WTC11 (cell line): ENCODE measurements around the gene SAMSN1. TPM values are rescaled to one million over a fixed set of nuclear protein-coding genes. Genes with fewer than 3 reads are reported as not detected.

Experiments
- ATAC-seq: fragments of 200-7000 bp; cut with Tn5 transposase; 2 replicates; pipeline ENCODE4 v1.10.0; 2021; ENCODE audit warnings: mild to moderate bottlenecking, moderate library complexity
- CTCF ChIA-PET: fragments of 300-600 bp; sonication (Branson Sonifier 250); formaldehyde crosslinking; loops from one replicate; lab custom pipeline; 2021; ENCODE audit warnings: antibody characterized with exemption; lab: Charles Lee
- POLR2A ChIA-PET: fragments of 350-600 bp; sonication (Branson Sonifier 250); formaldehyde crosslinking; loops from one replicate; lab custom pipeline; 2021; ENCODE audit warnings: antibody characterized with exemption; lab: Charles Lee
- DNase-seq: peaks from one replicate; pipeline ENCODE4 v3.0.0; 2021; ENCODE audit warnings: low spot score
- H3K27ac Mint-ChIP-seq: 2 replicates; pipeline ENCODE4 v1.8.0; 2021; ENCODE audit warnings: mixed read lengths
- H3K27me3 Mint-ChIP-seq: 2 replicates; pipeline ENCODE4 v1.8.0; 2021; ENCODE audit warnings: low read depth, mild to moderate bottlenecking, moderate library complexity, mixed read lengths
- H3K36me3 Mint-ChIP-seq: 2 replicates; pipeline ENCODE4 v1.8.0; 2021; ENCODE audit warnings: mixed read lengths
- H3K4me1 Mint-ChIP-seq: 2 replicates; pipeline ENCODE4 v1.8.0; 2022; ENCODE audit warnings: mixed read lengths
- H3K4me3 Mint-ChIP-seq: 2 replicates; pipeline ENCODE4 v1.8.0; 2021; ENCODE audit warnings: mild to moderate bottlenecking, moderate library complexity, mixed read lengths
- H3K9me3 Mint-ChIP-seq: 2 replicates; pipeline ENCODE4 v1.8.0; 2021; ENCODE audit warnings: mixed read lengths
- CREB1 ChIP-seq: sonication (generic); formaldehyde crosslinking; IDR thresholded peaks from 2 replicates; pipeline ENCODE4 v1.8.0; 2023; ENCODE audit warnings: mild to moderate bottlenecking, missing genetic modification reagents
- ELF4 ChIP-seq: sonication (generic); formaldehyde crosslinking; IDR thresholded peaks from 2 replicates; pipeline ENCODE4 v1.8.1; 2022; ENCODE audit warnings: low read depth, mild to moderate bottlenecking, moderate library complexity, missing genetic modification reagents
- EMX1 ChIP-seq: fragments of 250-450 bp; sonication (Bioruptor Pico); IDR thresholded peaks from 2 replicates; pipeline ENCODE4 v1.8.0; 2021; ENCODE audit warnings: mild to moderate bottlenecking
- IRF2 ChIP-seq: sonication (generic); formaldehyde crosslinking; IDR thresholded peaks from 2 replicates; pipeline ENCODE4 v1.8.0; 2022; ENCODE audit warnings: low read depth, missing genetic modification reagents, borderline replicate concordance
- JAZF1 ChIP-seq: fragments of 250-450 bp; sonication (Bioruptor Pico); IDR thresholded peaks from 2 replicates; pipeline ENCODE4 v1.9.0; 2021; ENCODE audit warnings: moderate library complexity, mild to moderate bottlenecking, inconsistent platforms
- MYBL2 ChIP-seq: sonication (generic); formaldehyde crosslinking; IDR thresholded peaks from 2 replicates; pipeline ENCODE4 v1.8.1; 2023; ENCODE audit warnings: mild to moderate bottlenecking, moderate library complexity, missing genetic modification reagents
- NFYB ChIP-seq: sonication (generic); formaldehyde crosslinking; conservative IDR thresholded peaks from 2 replicates; pipeline ENCODE4 v1.8.0; 2022; ENCODE audit warnings: low read depth, missing genetic modification reagents
- NR3C1 ChIP-seq: sonication (generic); formaldehyde crosslinking; conservative IDR thresholded peaks from 2 replicates; pipeline ENCODE4 v1.8.1; 2023; ENCODE audit warnings: low read depth, mild to moderate bottlenecking, missing genetic modification reagents
- PRRX2 ChIP-seq: fragments of 250-450 bp; sonication (Bioruptor Pico); IDR thresholded peaks from 2 replicates; pipeline ENCODE4 v1.8.0; 2021; ENCODE audit warnings: mild to moderate bottlenecking
- TP53 ChIP-seq: sonication (generic); formaldehyde crosslinking; IDR thresholded peaks from 2 replicates; pipeline ENCODE4 v1.8.1; 2023; ENCODE audit warnings: mild to moderate bottlenecking, missing genetic modification reagents
- total RNA-seq: library from RNA; stranded (reverse); gene quantifications from 3 replicates; pipeline ENCODE4 v1.2.3, GENCODE V29; 2021
- TF ChIP-seq, protein P1 (sequence below): fragments of 250-450 bp; sonication (Bioruptor Pico); IDR thresholded peaks from 2 replicates; pipeline ENCODE4 v1.8.0; 2021; ENCODE audit warnings: mild to moderate bottlenecking
- TF ChIP-seq, protein P2 (sequence below): sonication (generic); formaldehyde crosslinking; conservative IDR thresholded peaks from 2 replicates; pipeline ENCODE4 v1.8.1; 2023; ENCODE audit warnings: mild to moderate bottlenecking, low read depth, missing genetic modification reagents, moderate library complexity
- TF ChIP-seq, protein P3 (sequence below): fragments of 200-600 bp; IDR thresholded peaks from 2 replicates; pipeline ENCODE4 v1.8.0; 2022; ENCODE audit warnings: antibody characterized with exemption
- TF ChIP-seq, protein P4 (sequence below): fragments of 250-450 bp; sonication (Bioruptor Pico); IDR thresholded peaks from 2 replicates; pipeline ENCODE4 v2.1.2; 2022; ENCODE audit warnings: mild to moderate bottlenecking, moderate library complexity
- TF ChIP-seq, protein P5 (sequence below): sonication (generic); formaldehyde crosslinking; IDR thresholded peaks from 2 replicates; pipeline ENCODE4 v1.8.1; 2022; ENCODE audit warnings: mild to moderate bottlenecking, moderate library complexity, missing genetic modification reagents
- TF ChIP-seq, protein P6 (sequence below): sonication (generic); formaldehyde crosslinking; IDR thresholded peaks from 2 replicates; pipeline ENCODE4 v1.8.0; 2022; ENCODE audit warnings: mild to moderate bottlenecking, missing genetic modification reagents
- TF ChIP-seq, protein P7 (sequence below): sonication (generic); formaldehyde crosslinking; IDR thresholded peaks from 2 replicates; pipeline ENCODE4 v1.8.0; 2022; ENCODE audit warnings: mild to moderate bottlenecking, missing genetic modification reagents

SAMSN1 gene
- total RNA-seq, 1 experiment from 2014 or later, result 1.2 TPM

DNA sequence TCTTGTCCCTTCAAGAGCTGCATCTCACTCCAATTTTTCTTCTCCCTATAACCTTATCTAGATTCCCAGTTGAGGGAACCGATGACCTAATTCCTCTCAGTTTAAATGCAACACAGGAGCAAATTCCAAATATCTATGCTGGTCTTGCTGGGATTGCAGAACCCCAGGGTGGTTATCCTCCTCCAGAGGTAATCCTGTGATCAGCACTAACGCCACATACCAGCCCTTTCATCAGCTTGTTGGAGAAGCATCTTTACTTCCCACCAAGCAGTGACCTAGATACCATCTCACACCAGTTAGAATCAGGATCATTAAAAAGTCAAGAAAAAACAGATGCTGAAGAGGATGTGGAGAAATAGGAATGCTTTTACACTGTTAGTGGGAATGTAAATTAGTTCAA lies 52.4 kb downstream of the SAMSN1 start (continued):
- TF ChIP-seq, protein P1, sequence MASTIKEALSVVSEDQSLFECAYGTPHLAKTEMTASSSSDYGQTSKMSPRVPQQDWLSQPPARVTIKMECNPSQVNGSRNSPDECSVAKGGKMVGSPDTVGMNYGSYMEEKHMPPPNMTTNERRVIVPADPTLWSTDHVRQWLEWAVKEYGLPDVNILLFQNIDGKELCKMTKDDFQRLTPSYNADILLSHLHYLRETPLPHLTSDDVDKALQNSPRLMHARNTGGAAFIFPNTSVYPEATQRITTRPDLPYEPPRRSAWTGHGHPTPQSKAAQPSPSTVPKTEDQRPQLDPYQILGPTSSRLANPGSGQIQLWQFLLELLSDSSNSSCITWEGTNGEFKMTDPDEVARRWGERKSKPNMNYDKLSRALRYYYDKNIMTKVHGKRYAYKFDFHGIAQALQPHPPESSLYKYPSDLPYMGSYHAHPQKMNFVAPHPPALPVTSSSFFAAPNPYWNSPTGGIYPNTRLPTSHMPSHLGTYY (CRISPR knock-in tag), result no peak
- TF ChIP-seq, protein P2, sequence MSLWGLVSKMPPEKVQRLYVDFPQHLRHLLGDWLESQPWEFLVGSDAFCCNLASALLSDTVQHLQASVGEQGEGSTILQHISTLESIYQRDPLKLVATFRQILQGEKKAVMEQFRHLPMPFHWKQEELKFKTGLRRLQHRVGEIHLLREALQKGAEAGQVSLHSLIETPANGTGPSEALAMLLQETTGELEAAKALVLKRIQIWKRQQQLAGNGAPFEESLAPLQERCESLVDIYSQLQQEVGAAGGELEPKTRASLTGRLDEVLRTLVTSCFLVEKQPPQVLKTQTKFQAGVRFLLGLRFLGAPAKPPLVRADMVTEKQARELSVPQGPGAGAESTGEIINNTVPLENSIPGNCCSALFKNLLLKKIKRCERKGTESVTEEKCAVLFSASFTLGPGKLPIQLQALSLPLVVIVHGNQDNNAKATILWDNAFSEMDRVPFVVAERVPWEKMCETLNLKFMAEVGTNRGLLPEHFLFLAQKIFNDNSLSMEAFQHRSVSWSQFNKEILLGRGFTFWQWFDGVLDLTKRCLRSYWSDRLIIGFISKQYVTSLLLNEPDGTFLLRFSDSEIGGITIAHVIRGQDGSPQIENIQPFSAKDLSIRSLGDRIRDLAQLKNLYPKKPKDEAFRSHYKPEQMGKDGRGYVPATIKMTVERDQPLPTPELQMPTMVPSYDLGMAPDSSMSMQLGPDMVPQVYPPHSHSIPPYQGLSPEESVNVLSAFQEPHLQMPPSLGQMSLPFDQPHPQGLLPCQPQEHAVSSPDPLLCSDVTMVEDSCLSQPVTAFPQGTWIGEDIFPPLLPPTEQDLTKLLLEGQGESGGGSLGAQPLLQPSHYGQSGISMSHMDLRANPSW (CRISPR knock-in tag), result no peak
- TF ChIP-seq CREB1 (no peak), NFYB (CRISPR knock-in tag) (no peak)
- TF ChIP-seq, protein P3, sequence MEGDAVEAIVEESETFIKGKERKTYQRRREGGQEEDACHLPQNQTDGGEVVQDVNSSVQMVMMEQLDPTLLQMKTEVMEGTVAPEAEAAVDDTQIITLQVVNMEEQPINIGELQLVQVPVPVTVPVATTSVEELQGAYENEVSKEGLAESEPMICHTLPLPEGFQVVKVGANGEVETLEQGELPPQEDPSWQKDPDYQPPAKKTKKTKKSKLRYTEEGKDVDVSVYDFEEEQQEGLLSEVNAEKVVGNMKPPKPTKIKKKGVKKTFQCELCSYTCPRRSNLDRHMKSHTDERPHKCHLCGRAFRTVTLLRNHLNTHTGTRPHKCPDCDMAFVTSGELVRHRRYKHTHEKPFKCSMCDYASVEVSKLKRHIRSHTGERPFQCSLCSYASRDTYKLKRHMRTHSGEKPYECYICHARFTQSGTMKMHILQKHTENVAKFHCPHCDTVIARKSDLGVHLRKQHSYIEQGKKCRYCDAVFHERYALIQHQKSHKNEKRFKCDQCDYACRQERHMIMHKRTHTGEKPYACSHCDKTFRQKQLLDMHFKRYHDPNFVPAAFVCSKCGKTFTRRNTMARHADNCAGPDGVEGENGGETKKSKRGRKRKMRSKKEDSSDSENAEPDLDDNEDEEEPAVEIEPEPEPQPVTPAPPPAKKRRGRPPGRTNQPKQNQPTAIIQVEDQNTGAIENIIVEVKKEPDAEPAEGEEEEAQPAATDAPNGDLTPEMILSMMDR, result no peak
- TF ChIP-seq, protein P4, sequence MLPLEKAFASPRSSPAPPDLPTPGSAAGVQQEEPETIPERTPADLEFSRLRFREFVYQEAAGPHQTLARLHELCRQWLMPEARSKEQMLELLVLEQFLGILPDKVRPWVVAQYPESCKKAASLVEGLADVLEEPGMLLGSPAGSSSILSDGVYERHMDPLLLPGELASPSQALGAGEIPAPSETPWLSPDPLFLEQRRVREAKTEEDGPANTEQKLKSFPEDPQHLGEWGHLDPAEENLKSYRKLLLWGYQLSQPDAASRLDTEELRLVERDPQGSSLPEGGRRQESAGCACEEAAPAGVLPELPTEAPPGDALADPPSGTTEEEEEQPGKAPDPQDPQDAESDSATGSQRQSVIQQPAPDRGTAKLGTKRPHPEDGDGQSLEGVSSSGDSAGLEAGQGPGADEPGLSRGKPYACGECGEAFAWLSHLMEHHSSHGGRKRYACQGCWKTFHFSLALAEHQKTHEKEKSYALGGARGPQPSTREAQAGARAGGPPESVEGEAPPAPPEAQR, result no peak

DNA sequence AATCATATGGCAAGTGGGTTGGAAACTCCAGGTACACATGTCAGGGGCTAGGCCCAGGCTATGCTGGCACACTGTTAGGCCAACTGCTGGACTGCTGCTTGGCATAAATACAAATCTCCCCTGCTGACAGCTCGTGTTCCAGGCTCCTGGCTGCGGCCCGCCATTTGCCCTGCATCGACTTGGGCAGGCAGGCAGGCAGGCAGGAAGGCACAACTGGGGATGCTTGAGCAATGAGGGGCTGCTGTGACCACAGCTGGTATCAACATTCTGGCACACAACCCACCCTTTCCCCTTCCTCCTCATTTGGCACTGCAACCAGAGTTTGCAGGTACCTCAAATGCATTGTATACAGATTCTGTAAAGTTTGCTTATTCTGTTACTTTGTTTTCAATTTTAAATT lies 53.2 kb downstream of the SAMSN1 start:
- Mint-ChIP-seq H3K4me1 (peaks cover 2% of the 10 kb centered on the region; the same call in 1 of the 2 replicates), H3K9me3 (peaks cover 7% of the 10 kb centered on the region), H3K4me3 (no peak overlapping the region), H3K36me3 (0 out of 2 replicates have a peak, but pooled peaks cover 3% of the 10 kb centered on the region), H3K27me3 (no peaks in the 10 kb centered on the region), H3K27ac (no peak overlapping the region)
- CTCF ChIA-PET, result no interaction called here
- DNase-seq (peak; percentile 9), ATAC-seq (no peak)
- TF ChIP-seq, protein P5, sequence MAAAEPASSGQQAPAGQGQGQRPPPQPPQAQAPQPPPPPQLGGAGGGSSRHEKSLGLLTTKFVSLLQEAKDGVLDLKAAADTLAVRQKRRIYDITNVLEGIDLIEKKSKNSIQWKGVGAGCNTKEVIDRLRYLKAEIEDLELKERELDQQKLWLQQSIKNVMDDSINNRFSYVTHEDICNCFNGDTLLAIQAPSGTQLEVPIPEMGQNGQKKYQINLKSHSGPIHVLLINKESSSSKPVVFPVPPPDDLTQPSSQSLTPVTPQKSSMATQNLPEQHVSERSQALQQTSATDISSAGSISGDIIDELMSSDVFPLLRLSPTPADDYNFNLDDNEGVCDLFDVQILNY (CRISPR knock-in tag), result no peak
- TF ChIP-seq TP53 (CRISPR knock-in tag) (no peak), ELF4 (CRISPR knock-in tag) (no peak), EMX1 (no peak), MYBL2 (no peak), NR3C1 (CRISPR knock-in tag) (no peak), PRRX2 (CRISPR knock-in tag) (no peak), JAZF1 (no peak), IRF2 (CRISPR knock-in tag) (no peak)
- TF ChIP-seq, protein P6, sequence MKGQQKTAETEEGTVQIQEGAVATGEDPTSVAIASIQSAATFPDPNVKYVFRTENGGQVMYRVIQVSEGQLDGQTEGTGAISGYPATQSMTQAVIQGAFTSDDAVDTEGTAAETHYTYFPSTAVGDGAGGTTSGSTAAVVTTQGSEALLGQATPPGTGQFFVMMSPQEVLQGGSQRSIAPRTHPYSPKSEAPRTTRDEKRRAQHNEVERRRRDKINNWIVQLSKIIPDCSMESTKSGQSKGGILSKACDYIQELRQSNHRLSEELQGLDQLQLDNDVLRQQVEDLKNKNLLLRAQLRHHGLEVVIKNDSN (CRISPR knock-in tag), result no peak
- TF ChIP-seq, protein P3, result no peak
- TF ChIP-seq, protein P7, sequence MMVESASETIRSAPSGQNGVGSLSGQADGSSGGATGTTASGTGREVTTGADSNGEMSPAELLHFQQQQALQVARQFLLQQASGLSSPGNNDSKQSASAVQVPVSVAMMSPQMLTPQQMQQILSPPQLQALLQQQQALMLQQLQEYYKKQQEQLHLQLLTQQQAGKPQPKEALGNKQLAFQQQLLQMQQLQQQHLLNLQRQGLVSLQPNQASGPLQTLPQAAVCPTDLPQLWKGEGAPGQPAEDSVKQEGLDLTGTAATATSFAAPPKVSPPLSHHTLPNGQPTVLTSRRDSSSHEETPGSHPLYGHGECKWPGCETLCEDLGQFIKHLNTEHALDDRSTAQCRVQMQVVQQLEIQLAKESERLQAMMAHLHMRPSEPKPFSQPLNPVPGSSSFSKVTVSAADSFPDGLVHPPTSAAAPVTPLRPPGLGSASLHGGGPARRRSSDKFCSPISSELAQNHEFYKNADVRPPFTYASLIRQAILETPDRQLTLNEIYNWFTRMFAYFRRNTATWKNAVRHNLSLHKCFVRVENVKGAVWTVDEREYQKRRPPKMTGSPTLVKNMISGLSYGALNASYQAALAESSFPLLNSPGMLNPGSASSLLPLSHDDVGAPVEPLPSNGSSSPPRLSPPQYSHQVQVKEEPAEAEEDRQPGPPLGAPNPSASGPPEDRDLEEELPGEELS (CRISPR knock-in tag), result no peak
- POLR2A ChIA-PET, result no interaction called here
